GM12801 (cell line): ENCODE data around the gene NDUFB6.

Experiments
- TF ChIP-seq, protein P1 (sequence below): IDR thresholded peaks from one replicate; pipeline ENCODE4 v1.5.1; 2011; ENCODE audit warnings: control low read depth; ENCODE audit not compliant: insufficient read length; ENCODE audit errors: extremely low read depth

The NDUFB6 gene

GRCh38 chr9:32550150-32550561, 22.8 kb downstream of the NDUFB6 start:
- TF ChIP-seq, protein P1, sequence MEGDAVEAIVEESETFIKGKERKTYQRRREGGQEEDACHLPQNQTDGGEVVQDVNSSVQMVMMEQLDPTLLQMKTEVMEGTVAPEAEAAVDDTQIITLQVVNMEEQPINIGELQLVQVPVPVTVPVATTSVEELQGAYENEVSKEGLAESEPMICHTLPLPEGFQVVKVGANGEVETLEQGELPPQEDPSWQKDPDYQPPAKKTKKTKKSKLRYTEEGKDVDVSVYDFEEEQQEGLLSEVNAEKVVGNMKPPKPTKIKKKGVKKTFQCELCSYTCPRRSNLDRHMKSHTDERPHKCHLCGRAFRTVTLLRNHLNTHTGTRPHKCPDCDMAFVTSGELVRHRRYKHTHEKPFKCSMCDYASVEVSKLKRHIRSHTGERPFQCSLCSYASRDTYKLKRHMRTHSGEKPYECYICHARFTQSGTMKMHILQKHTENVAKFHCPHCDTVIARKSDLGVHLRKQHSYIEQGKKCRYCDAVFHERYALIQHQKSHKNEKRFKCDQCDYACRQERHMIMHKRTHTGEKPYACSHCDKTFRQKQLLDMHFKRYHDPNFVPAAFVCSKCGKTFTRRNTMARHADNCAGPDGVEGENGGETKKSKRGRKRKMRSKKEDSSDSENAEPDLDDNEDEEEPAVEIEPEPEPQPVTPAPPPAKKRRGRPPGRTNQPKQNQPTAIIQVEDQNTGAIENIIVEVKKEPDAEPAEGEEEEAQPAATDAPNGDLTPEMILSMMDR = no peak

DNA sequence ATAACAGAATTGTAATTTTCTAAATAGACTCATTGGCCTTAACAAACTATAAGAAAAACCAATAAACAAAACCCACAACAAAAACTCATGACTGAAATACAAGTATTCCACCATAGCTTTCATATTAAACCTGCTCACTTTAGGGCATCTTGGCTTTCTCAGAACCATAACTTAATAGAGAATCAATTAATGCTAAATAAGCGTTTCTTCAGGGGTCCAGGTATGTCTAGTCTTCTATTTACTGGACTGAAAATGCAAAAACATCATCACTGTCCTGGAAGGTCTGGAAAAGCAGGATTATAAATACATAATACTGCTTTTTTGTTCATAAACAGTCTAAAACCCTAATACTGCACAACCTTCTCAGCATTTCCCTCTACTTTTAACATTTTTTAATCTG, 27.1 kb downstream of the NDUFB6 start:
- TF ChIP-seq, protein P1 = no peak

- TF ChIP-seq, protein P1 = no peak
These were observed 29.9 kb downstream of the NDUFB6 start for GRCh38 chr9:32543047-32543446.

GRCh38 chr9:32533816-32534215, 39.1 kb downstream of the NDUFB6 start:
- TF ChIP-seq, protein P1 = no peak

- TF ChIP-seq, protein P1 = no peak
These were observed 39.6 kb downstream of the NDUFB6 start for GRCh38 chr9:32533336-32533735.

DNA sequence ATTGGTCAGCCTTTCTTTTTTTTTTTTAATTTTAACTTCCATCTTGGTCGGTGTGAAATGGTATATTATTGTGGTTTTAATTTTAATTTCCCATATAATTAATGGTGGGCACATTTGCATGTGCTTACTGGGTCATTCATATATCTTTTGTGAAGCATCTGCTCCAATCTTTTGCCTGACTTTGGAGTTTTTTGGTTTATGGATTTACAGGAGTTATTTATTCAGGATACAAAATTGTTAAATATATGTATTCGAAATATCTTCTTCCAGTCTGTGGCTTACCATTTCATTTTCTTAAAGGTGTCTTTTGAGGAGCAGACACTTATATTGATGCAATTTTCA, 46.3 kb downstream of the NDUFB6 start:
- TF ChIP-seq, protein P1 = no peak

DNA sequence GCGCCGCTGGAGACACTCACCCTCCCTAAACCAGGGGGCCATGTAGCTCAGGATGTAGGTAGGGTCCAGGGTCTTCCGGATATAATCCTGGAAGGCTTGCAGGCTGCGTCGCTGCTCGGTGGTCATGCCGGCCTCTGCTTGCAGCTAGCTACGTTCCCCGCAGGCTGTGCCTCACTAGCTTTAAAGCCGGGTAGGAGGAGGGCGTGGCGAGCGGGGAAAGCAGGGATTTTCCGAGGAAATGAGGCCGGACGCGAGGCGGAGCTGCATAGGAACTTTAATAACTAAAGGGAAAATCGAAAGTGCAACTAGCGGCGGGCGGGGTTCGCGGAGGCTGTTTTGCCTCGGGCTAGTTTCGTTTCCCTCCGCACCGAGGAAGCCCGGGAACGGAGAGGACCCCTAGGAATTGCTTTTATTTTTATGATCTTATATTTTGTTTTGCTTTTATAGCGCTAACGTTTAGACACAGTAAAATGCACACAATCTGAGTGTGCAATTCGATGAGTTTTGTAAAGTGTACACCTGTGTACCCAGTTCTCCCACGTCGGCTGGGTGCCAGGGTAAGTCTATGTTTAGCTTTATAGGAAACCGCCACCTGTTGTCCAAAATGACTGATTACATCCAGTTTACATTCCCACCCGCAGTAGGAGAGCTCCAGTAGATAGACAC, 46.8 kb downstream of the NDUFB6 start, which contains the start of gene RIGI:
Gene RIGI, minus strand, starts transcription at position 156 of the 666 bp plus-strand sequence. Its CDS starts 30 bp downstream, at position 126.
- TF ChIP-seq, protein P1 = no peak

- TF ChIP-seq, protein P1 = no peak
These were observed 47.3 kb downstream of the NDUFB6 start for GRCh38 chr9:32525709-32526030.
